Activated naive CD4-positive, alpha-beta T cell treated with anti-CD3 and anti-CD28 coated beads, Interleukin-2, amount 50 U/mL, for 24 hours (primary cell): ENCODE measurements around the gene BAIAP2.
A peak's percentile ranks its signal among the peaks of the same experiment; 100 is the strongest.

Experiments used
- H3K27ac Mint-ChIP-seq: one replicate; pipeline ENCODE4 v1.8.0; 2021; ENCODE audit warnings: mild to moderate bottlenecking, mixed read lengths
- H3K27me3 Mint-ChIP-seq: one replicate; pipeline ENCODE4 v1.8.0; 2021; ENCODE audit warnings: mixed read lengths
- H3K36me3 Mint-ChIP-seq: one replicate; pipeline ENCODE4 v1.8.0; 2021; ENCODE audit warnings: mixed read lengths
- H3K4me1 Mint-ChIP-seq: one replicate; pipeline ENCODE4 v1.8.0; 2021; ENCODE audit warnings: mixed read lengths
- H3K4me3 Mint-ChIP-seq: one replicate; pipeline ENCODE4 v1.8.0; 2021; ENCODE audit warnings: mild to moderate bottlenecking, mixed read lengths
- H3K9me3 Mint-ChIP-seq: one replicate; pipeline ENCODE4 v1.8.0; 2021; ENCODE audit warnings: mixed read lengths

Gene BAIAP2

GRCh38 chr17:81034779-81035520, at the start of gene BAIAP2:
Gene BAIAP2 (plus strand): TSS chr17:81035151. CDS start chr17:81035255, 104 bp downstream.
- H3K27me3 Mint-ChIP-seq: no peaks in the 10 kb centered on the region
- peak within 1 kb of the TSS; percentile 88 for H3K27ac Mint-ChIP-seq
- H3K9me3 Mint-ChIP-seq: no peaks in the 10 kb centered on the region

GRCh38 chr17:80986046-80986445, 48.9 kb upstream of the BAIAP2 start:
- H3K4me1 Mint-ChIP-seq: peaks cover 16% of the 10 kb centered on the region
- no peaks in the 10 kb centered on the region for H3K36me3 Mint-ChIP-seq
- no peak overlapping the region for H3K4me3 Mint-ChIP-seq
- no peaks in the 10 kb centered on the region for H3K9me3 Mint-ChIP-seq
- H3K27ac Mint-ChIP-seq: no peak overlapping the region
- no peaks in the 10 kb centered on the region for H3K27me3 Mint-ChIP-seq

More at GRCh38 chr17:81034779-81035520, at the start of gene BAIAP2:
- Mint-ChIP-seq H3K36me3 (peaks cover 2% of the 10 kb centered on the region), H3K4me1 (peaks cover 21% of the 10 kb centered on the region), H3K4me3 (peak within 1 kb of the TSS; percentile 90)

GRCh38 chr17:80986816-80987475, 48.0 kb upstream of the BAIAP2 start:
- Mint-ChIP-seq H3K27ac (no peak overlapping the region), H3K4me1 (peaks cover 16% of the 10 kb centered on the region), H3K9me3 (no peaks in the 10 kb centered on the region), H3K36me3 (no peaks in the 10 kb centered on the region), H3K4me3 (no peak overlapping the region), H3K27me3 (no peaks in the 10 kb centered on the region)

GRCh38 chr17:80987941-80988461, 47.0 kb upstream of the BAIAP2 start:
- no peaks in the 10 kb centered on the region for H3K9me3 Mint-ChIP-seq
- H3K4me3 Mint-ChIP-seq: no peak overlapping the region
- peaks cover 19% of the 10 kb centered on the region for H3K4me1 Mint-ChIP-seq
- no peaks in the 10 kb centered on the region for H3K36me3 Mint-ChIP-seq
- no peak overlapping the region for H3K27ac Mint-ChIP-seq
- H3K27me3 Mint-ChIP-seq: no peaks in the 10 kb centered on the region

GRCh38 chr17:80989586-80989913, 45.4 kb upstream of the BAIAP2 start:
- H3K36me3 Mint-ChIP-seq: no peaks in the 10 kb centered on the region
- no peak overlapping the region for H3K27ac Mint-ChIP-seq
- no peaks in the 10 kb centered on the region for H3K9me3 Mint-ChIP-seq
- peaks cover 27% of the 10 kb centered on the region for H3K4me1 Mint-ChIP-seq
- H3K4me3 Mint-ChIP-seq: no peak overlapping the region
- H3K27me3 Mint-ChIP-seq: no peaks in the 10 kb centered on the region

GRCh38 chr17:80990921-80991644, 43.9 kb upstream of the BAIAP2 start:
- Mint-ChIP-seq H3K4me1 (peaks cover 27% of the 10 kb centered on the region), H3K9me3 (no peaks in the 10 kb centered on the region), H3K36me3 (no peaks in the 10 kb centered on the region), H3K4me3 (peak overlapping the region; percentile 79), H3K27ac (peak overlapping the region; percentile 83), H3K27me3 (no peaks in the 10 kb centered on the region)

- Mint-ChIP-seq H3K27me3 (no peaks in the 10 kb centered on the region), H3K4me3 (peak within 1 kb of the TSS; percentile 87), H3K4me1 (peaks cover 27% of the 10 kb centered on the region), H3K9me3 (no peaks in the 10 kb centered on the region), H3K27ac (peak within 1 kb of the TSS; percentile 97), H3K36me3 (no peaks in the 10 kb centered on the region)
Observed at GRCh38 chr17:80991645-80992076, 43.3 kb upstream of the BAIAP2 start, which contains the start of gene CHMP6. Gene CHMP6 (plus strand): TSS chr17:80991841. CDS start chr17:80991919, 78 bp downstream.

- peaks cover 27% of the 10 kb centered on the region for H3K4me1 Mint-ChIP-seq
- no peaks in the 10 kb centered on the region for H3K27me3 Mint-ChIP-seq
- peak overlapping the region; percentile 97 for H3K27ac Mint-ChIP-seq
- peak overlapping the region; percentile 87 for H3K4me3 Mint-ChIP-seq
- no peaks in the 10 kb centered on the region for H3K36me3 Mint-ChIP-seq
- no peaks in the 10 kb centered on the region for H3K9me3 Mint-ChIP-seq
Observed at GRCh38 chr17:80992077-80992947, 42.6 kb upstream of the BAIAP2 start.

- Mint-ChIP-seq H3K27ac (peak overlapping the region; percentile 97), H3K27me3 (no peaks in the 10 kb centered on the region), H3K9me3 (no peaks in the 10 kb centered on the region), H3K4me1 (peaks cover 27% of the 10 kb centered on the region), H3K4me3 (peak overlapping the region; percentile 87), H3K36me3 (no peaks in the 10 kb centered on the region)
Observed at GRCh38 chr17:80992948-80993624, 41.9 kb upstream of the BAIAP2 start.

- H3K36me3 Mint-ChIP-seq: peaks cover 4% of the 10 kb centered on the region
- H3K4me1 Mint-ChIP-seq: peaks cover 20% of the 10 kb centered on the region
- H3K27ac Mint-ChIP-seq: no peak overlapping the region
- no peaks in the 10 kb centered on the region for H3K27me3 Mint-ChIP-seq
- no peaks in the 10 kb centered on the region for H3K9me3 Mint-ChIP-seq
- H3K4me3 Mint-ChIP-seq: no peak overlapping the region
Observed at GRCh38 chr17:80995131-80995530, 39.8 kb upstream of the BAIAP2 start.

- no peak overlapping the region for H3K4me3 Mint-ChIP-seq
- H3K36me3 Mint-ChIP-seq: peaks cover 4% of the 10 kb centered on the region
- no peak overlapping the region for H3K27ac Mint-ChIP-seq
- no peaks in the 10 kb centered on the region for H3K9me3 Mint-ChIP-seq
- no peaks in the 10 kb centered on the region for H3K27me3 Mint-ChIP-seq
- peaks cover 11% of the 10 kb centered on the region for H3K4me1 Mint-ChIP-seq
Observed at GRCh38 chr17:80996422-80997305, 38.3 kb upstream of the BAIAP2 start.

- Mint-ChIP-seq H3K27me3 (no peaks in the 10 kb centered on the region), H3K9me3 (no peaks in the 10 kb centered on the region), H3K36me3 (peaks cover 6% of the 10 kb centered on the region), H3K27ac (no peak overlapping the region), H3K4me3 (no peak overlapping the region), H3K4me1 (peaks cover 15% of the 10 kb centered on the region)
Observed at GRCh38 chr17:80997424-80998117, 37.4 kb upstream of the BAIAP2 start.

GRCh38 chr17:80998118-80998747, 36.7 kb upstream of the BAIAP2 start:
- Mint-ChIP-seq H3K4me1 (peaks cover 14% of the 10 kb centered on the region), H3K27ac (no peak overlapping the region), H3K36me3 (peaks cover 6% of the 10 kb centered on the region), H3K9me3 (no peaks in the 10 kb centered on the region), H3K4me3 (no peak overlapping the region), H3K27me3 (no peaks in the 10 kb centered on the region)
